Activated CD4-positive, CD25-positive, alpha-beta regulatory T cell treated with anti-CD3 and anti-CD28 coated beads, Interleukin-2, amount 50 U/mL, for 72 hours (primary cell): ENCODE measurements around the gene SMAD6.
"Not testable (repeated sequence)": the region's sequence is repeated elsewhere in the genome, so short reads cannot be mapped to it uniquely, and the experiment has no call there.

Experiments
- DNase-seq: peaks from one replicate; pipeline ENCODE4 v3.0.0; 2021

The SMAD6 gene

GRCh38 chr15:66801266-66801665 lies 99.2 kb downstream of the SMAD6 start:
- no peak for DNase-seq

DNA sequence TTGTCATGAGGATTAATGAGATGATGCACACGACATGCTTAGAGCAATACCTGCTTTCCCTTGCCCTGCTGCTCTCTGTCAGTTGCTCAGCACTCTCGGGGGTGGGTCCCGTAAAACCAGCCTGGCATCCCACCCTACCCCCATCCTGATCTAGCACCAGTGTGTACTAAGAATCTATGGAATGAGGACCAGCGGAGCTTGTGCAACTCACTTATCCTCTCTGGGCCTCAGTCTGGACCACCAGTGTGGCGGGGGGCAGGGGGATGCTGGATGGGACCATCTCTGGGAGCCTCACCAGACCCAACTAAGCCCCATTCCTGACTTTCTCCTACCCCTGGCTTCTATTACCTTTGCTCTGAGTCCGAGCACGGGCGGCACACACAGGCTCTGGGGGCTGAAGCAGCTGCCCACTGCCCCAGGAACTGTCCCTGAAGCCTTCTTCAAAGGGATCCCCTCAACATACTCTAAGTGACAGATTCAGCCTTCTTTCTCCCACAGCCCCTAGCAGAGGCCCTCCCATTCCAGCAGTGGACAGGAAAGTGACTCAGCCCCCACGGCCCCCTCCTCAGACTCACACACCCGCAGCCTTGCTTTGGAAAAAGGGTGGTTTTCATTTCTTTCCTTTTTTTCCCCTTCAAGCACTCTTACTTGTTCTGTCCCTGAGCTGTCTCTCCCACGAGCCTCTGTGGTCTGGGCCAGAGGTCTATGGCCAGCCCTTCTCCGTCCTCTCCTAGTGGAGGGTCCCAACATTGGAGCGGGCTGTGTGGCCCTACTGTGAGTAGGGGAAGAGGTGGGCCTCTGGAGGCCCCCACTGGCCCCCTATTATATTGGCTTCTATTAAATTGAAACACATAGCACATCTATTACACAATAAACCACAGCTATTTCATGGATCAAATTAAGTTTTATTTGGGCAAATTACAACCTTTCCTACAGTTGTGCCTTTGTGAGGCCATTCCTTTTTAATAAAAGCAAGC lies 100.3 kb downstream of the SMAD6 start:
- DNase-seq: no peak

DNA sequence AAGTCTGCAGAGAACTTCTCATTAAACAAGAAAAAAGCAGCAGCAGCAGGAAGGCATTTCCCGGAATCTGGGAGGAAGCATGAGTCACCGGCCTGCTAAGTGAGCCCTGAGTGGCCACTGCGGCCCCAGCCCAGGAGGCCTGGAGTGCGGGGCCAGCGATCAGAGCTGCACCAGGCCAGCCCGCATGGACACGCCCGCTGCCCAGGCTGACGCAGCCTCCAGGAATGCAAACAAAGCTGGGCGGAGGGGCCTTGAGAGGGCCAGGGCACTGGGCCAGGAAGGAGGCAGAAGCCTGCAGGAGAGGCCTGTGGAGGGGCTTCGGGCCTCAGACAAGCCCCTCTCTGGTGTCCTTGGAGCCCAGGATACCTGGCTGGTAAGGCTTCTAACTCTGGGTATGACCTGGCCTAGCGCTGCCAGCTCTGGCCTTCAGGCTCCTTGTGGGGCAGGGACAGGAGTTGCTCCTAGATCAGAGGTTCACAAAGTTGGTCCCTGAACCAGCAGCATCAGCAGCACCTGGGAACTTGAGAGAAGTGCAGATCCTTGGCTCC lies 101.2 kb downstream of the SMAD6 start:
- DNase-seq: no peak

DNA sequence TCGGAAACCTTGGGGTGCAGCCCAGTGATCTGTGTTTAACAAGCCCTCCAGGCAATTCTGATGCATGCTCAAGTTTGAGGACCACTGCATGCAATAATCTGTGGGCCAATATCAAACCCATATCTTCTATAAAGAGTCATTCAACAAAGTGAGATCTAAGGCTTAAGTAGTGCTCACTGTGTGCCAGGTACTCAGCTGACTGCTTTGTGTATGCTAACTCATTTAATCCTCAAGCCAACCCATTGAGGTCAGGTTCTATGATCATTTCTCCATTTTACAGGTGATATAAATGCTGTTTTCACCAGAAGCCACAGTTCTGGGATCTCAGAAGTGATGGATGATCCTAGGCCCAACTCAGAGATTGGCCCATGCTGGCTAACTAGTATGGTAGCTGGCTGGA lies 101.7 kb downstream of the SMAD6 start:
- DNase-seq: no peak

DNA sequence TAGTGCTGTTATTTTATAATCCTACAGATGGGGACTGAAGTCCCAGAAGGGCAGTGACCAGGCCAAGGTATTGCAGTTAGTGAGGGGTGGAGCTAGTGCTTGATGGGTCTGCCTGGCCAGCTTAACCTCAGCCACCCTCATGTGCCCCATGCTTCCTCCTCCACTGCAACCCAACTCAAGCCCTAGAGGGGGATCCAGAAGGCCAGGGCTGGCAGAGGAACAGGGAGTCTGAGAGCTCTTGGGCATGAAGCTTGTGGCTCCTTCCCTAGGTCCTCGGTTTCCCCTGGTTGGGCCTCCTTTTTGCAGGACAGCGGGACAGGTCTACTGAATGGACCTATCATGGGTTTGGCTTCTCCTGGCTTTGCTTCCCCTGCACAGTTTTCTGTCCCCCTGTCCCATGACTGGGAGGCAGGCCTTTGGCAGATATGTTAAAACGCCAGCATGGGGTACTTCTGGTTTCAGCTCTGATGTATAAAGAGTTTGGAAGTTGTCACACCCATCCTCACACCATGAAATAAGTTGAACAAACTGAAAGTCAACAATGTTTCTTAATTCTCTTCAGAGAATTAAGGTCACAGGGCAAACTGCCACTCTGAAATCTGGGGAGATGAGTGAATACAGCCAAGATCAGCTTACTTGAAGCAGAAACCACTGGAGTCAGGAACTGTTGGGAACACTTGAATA lies 103.3 kb downstream of the SMAD6 start:
- no peak for DNase-seq

DNA sequence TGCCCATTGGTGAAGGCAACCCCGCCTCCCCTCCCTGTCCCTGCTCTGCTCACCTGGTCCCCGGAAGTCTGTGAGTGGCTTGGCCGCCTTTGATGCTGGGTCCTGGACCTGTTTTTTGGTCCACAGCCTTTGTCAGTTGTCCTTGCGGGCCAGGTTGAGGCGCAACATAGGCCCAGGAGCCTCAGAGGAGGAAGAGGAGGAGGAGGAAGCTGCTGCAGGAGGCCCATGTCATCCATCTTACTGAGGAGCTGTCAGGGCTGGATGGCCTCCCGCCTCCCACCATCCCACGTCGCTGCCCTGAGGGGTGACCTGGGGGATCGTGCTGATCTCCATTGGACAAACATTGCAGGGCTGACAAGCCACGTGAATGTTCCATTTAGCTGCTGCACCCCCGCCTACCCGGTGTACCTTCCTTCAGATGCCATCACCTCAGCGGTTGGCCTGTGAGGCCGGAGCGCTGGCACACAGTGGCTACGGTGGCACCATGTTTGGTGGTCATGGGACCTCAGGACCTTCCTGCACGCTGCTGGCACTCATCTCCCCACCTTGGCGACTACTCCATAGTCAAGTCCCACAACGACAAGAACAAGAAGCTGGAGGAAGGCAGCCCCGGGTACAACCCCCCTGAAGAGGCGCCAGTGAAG lies 106.3 kb downstream of the SMAD6 start:
- no peak for DNase-seq

- DNase-seq: no peak
Observed at GRCh38 chr15:66809664-66810063, 107.6 kb downstream of the SMAD6 start.

- no peak for DNase-seq
Observed at GRCh38 chr15:66815318-66815717, 113.3 kb downstream of the SMAD6 start.

- DNase-seq: no peak
Observed at GRCh38 chr15:66816201-66816600, 114.2 kb downstream of the SMAD6 start.

DNA sequence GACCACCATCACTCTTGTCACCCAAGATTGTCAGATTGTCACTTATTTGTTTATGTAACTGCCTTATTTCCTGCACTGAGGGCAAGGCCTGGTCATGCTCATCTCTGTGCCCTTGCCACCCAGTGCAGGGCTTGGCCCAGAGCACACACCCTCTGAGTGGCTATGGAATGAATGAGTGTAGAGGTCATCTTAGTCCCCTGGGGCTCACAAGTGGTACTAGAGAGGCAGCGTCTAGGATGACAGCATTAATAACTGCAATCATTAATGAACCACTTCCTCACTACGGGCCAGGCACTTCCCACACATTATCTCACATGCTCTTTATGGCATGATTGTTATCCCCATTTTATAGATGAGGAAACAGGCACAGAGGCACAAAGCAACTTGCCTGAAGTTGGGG lies 117.0 kb downstream of the SMAD6 start:
- DNase-seq: no peak

DNA sequence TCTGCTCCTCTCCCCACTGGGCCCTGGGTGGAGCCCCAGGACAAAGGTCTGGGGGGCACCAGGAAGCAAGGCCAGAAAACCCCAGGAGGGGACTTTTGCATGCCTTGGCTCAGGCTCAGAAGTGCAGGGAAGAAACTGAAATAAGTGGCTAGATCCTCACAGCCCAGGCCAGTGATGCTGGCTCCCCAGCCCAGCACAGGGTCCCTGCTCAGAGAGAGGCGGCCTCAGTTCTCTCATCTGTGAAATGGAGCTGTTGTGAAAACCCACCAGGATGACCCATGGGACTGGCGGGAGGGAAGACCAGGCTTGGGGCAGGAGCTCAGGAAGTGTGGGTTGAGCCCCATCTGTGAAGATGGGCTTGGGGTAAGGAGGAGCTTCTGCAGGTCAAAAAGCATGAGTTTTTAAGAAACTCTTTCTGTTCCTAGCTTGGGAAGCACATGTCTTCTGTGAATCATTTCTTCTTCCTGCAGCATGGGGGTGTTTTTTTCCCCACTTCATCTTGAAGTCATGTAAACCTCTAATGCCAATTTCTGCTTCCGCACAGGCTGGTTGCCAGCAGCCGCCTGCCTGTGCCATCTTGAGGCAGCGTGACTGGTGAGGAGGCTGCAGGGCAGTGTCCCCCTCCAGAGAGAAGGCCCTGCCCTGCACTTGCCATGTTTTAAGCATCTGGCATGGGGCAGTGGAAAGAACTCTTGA lies 118.6 kb downstream of the SMAD6 start:
- DNase-seq: no peak

GRCh38 chr15:66821307-66821706 lies 119.3 kb downstream of the SMAD6 start:
- no peak for DNase-seq

- DNase-seq: no peak
Observed at GRCh38 chr15:66822114-66822513, 120.1 kb downstream of the SMAD6 start.

DNA sequence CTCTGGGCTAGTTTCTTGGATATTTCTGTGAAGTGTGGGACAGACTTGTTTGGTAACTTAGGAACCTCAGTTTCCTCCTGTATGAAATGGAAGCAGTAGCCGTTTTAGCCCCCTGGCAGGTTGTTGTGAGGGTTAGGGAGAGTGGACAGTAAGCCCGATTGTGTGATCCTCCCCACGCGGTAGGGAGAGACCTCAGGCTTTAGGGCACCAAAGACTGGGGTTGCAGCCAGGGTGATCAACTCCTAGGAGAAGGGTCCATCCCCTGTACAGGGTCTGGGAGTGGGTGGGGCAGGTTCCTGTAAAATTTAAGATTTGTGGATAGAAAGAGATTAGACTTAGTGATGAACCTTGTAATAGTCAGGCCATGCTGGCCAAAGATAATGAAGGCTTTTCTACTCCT lies 120.5 kb downstream of the SMAD6 start:
- no peak for DNase-seq

DNA sequence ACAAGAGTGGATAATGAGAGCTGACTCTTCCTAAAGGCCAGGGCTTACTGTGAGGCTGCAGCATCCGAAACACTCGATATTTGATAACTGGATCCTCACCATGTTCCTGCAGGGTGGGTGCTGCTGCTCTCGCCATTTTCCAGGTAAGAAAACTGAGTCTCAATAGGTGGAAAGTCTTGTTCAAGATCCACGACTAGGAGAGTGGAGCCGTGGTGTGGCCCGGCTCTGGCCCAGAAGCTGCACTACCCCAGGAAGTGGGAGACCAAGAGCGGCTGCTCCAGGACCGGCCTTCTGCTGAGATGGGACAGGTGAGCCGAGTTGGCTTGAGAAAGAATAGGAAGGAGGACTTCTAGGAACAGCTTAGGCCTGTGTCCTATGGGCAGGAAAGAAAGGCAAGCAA lies 121.6 kb downstream of the SMAD6 start:
- no peak for DNase-seq

DNA sequence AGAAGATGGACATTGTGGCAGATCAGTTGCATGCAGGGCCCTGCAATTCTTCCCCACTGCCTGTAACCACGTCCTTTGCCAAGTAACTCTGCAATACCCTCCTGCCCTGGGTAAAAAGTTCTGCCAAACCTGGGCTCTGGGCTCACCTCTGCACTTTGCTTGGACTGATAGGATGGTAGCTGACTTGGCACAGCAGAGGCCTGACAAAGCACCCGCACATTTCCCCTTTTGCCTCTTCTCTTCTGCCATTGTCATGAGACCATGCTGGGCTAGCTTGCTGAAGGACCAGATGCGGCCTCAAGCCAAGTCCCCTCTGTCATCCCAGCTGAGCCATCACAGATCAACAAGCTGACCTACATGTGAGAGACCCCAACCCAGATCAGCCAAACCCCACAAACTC lies 122.4 kb downstream of the SMAD6 start:
- no peak for DNase-seq

- DNase-seq: no peak
Observed at GRCh38 chr15:66825139-66825538, 123.1 kb downstream of the SMAD6 start.

GRCh38 chr15:66825731-66826130 lies 123.7 kb downstream of the SMAD6 start:
- no peak for DNase-seq

DNA sequence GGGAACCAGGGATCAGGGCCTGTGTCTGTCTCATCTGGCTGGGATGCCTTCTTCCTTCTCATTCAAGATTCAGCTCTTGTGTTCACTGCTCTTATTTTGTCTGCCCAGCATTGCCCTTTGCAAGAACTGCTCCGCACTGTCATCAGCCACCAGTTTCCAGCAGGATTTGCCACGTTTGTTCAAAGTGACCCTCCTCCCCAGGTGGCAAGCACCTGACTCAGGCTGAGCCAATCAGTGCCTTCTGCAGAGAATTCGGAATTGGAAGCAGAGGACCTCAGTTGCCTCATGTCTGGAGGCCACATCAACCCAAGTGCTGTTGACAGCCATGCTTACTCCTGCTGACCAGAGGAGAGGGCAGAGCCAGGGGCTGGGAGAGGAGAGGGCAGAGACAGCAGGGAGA lies 124.5 kb downstream of the SMAD6 start:
- DNase-seq: no peak

DNA sequence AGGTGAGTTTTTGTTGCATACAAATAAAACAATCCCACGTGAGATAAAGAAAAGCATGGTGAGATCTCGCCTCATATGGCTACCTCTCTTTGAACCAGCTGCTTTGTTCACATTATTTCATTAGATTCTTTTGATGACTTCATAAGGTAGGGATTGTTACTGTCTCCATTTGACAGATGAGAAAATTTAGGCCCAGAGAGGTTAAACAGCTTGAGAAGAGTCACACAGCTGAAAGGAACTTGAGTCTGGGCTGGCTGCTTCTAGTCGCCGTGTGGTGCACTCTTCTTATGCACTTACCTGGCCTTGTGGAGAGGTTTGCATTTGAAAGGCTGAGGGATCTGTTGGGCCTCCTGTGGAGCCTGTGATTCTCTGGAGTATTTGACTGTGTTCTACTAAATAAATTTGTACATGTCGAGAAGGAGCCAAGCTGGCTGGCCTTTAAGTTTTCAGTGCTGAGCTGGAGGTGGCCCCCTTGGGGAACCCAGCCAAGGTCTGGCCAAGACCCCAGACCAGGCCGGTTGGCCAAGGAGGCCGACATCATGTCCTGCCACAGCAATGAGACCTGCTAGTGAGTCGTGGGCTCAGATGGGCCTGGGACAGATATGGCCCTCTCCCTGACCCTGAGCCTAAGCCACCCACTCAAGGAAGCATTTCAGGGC lies 125.1 kb downstream of the SMAD6 start:
- DNase-seq: no peak

DNA sequence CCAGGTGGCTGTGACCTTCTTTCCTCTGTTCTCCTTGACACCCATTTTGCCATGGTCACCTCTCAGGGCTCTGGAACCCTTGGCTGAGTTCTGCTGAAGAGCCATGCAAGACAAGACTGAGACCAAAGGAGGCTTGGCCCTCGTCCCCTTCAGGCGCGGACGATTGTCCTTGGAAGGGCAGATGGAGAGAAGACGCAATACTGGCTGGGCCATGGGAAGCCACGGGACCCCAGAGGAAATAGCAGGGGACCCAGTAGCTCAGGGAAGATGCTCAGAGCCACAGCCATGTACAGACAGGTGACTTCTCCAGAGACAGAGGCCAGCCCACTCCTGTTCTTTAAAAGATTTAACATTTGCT lies 125.6 kb downstream of the SMAD6 start:
- no peak for DNase-seq

GRCh38 chr15:66828817-66829541 lies 126.9 kb downstream of the SMAD6 start:
- DNase-seq: not testable (repeated sequence)
